ENCODE results near the gene PPP1R13L.

DNA sequence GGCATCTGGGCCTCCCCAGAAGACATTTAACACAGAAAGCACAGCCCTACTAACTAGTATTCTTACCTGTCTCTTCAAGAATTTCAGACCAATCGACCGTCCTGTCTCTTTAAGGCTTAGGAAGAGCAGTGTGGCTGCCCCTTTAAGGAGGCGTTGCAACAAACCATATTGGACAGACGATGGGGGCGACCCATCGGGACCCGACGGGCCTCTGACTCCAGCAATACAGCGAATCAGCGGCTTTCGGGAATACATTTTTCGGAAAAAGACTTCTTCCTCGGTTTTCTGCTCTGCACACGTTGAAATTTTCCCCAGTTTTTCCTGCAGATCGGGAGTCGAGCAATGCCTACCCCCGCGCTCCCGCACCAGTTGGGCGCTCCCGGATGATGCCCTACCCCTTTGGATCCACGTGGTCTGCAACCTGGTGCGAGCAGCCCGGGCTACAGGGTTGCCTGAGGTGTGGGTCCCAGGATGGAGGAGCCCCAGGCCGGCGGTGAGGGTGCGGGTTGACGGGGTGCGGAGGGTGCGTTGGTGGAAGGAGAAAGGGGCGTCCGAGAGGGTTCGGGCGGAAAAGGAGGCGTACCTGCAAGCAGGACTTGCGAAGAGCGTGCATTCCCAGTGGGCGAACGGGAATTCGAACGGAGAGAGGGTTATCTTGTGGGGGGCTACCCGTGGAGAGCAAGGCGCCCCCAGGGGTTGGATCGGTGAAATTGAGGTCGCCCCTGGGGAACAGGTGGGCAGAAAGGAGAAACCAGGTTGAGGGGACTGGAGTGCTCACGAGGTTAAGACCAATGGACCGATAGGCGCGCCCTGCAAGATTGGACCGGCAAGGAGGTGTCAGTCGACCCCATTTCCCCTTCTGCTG lies 1.6 kb upstream of the PPP1R13L start, which contains the start of gene POLR1G:
- TF ChIP-seq, protein P1, sequence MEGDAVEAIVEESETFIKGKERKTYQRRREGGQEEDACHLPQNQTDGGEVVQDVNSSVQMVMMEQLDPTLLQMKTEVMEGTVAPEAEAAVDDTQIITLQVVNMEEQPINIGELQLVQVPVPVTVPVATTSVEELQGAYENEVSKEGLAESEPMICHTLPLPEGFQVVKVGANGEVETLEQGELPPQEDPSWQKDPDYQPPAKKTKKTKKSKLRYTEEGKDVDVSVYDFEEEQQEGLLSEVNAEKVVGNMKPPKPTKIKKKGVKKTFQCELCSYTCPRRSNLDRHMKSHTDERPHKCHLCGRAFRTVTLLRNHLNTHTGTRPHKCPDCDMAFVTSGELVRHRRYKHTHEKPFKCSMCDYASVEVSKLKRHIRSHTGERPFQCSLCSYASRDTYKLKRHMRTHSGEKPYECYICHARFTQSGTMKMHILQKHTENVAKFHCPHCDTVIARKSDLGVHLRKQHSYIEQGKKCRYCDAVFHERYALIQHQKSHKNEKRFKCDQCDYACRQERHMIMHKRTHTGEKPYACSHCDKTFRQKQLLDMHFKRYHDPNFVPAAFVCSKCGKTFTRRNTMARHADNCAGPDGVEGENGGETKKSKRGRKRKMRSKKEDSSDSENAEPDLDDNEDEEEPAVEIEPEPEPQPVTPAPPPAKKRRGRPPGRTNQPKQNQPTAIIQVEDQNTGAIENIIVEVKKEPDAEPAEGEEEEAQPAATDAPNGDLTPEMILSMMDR (IDR thresholded peaks at IDR 0.05; ENCODE audit: insufficient read depth, low read depth, low read length): no peak
- no peak for TF ChIP-seq EZH2 (IDR thresholded peaks at IDR 0.05; ENCODE audit: insufficient read depth, low read length)

All from astrocyte (in vitro differentiated cells and primary cell).